Endothelial cell of umbilical vein (primary cell): ENCODE measurements around the gene ANO9.

Source experiments
- EZH2 ChIP-seq: IDR thresholded peaks from 2 replicates; pipeline ENCODE4 v1.6.1; 2012; ENCODE audit warnings: borderline replicate concordance, low read depth, mild to moderate bottlenecking, moderate library complexity, low read length, inconsistent platforms; ENCODE audit not compliant: severe bottlenecking
- POLR2A ChIP-seq: IDR thresholded peaks from 2 replicates; pipeline ENCODE4 v1.6.1; 2012; ENCODE audit warnings: low read depth, mild to moderate bottlenecking, control low read depth, low read length

GRCh38 chr11:373716-374551 lies 67.9 kb downstream of the ANO9 start:
- TF ChIP-seq POLR2A, result no peak
- no peak for TF ChIP-seq EZH2
